HG02763 (cell line): ENCODE results near the gene LKAAEAR1.
"Not testable (repeated sequence)": the region's sequence is repeated elsewhere in the genome, so short reads cannot be mapped to it uniquely, and the experiment has no call there.

ENCODE experiments used
- ATAC-seq: cut with Tn5 transposase; IDR thresholded peaks from one replicate; pipeline ENCODE4 v1.9.1; 2021; ENCODE audit warnings: mild to moderate bottlenecking, moderate library complexity; ENCODE audit not compliant: unreplicated experiment

The LKAAEAR1 gene, protein sequence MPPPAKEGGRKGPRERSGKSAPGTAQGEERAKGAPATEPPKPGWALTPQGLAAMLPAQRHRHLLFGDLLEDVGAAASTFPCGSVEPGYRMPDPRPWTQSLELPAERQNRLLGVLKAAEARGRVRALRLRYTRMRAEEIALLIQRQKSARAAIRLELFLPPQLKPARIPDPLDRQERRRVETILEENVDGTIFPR

DNA sequence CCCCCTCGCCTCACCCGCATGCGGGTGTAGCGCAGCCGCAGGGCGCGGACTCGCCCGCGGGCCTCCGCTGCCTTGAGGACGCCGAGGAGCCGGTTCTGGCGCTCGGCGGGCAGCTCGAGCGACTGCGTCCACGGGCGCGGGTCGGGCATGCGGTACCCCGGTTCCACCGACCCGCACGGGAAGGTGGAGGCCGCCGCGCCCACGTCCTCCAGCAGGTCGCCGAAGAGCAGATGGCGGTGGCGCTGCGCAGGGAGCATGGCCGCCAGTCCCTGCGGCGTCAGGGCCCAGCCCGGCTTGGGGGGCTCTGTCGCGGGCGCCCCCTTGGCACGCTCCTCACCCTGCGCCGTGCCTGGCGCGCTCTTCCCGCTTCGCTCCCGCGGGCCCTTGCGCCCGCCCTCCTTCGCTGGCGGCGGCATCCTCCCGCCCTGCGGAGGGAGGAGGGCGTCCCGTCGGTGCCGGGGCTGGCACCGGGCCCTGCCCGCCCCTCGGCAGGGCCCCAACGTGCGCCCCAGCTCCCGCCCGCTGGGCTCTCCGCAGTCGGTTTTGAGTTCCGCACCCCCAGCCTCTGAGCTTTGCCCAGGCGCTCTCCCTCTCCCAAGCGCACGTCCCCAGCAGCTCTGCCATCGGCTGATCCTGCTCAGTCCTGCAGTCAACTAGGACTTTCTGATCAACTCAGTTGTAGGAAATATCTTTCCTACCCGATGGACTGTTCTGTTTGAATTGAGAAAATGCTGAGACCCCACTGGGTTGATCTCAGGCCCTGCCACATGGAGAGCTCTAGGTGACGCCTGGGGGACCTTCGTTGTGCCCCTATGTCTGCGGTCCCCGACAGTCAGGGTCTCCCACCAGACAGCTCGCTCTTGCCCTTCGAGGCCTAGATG, at the start of gene LKAAEAR1:
Gene LKAAEAR1, minus strand, starts transcription at position 595 of the 881 bp plus-strand sequence. Its CDS starts 179 bp downstream, at position 416.
- no peak for ATAC-seq

DNA sequence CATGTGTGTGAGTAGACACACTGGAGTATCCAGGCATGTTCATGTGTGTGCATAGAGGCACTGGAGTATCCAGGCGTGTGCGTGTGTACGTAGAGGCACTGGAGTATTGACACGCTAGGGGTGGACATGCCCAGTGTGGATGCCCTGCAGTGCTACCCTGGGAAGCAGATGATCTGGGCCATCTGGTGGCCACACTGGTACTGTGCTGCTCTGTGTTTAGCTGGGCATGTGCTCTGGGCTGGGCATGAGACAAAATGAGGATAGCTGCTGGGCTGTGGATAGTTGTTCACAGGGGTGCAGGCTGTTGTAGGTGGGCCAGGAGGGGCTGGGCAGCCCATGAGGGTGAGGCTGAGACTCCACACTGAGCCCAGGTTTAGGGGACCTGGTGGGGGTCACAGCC, 47.2 kb upstream of the LKAAEAR1 start:
- ATAC-seq, result no peak

DNA sequence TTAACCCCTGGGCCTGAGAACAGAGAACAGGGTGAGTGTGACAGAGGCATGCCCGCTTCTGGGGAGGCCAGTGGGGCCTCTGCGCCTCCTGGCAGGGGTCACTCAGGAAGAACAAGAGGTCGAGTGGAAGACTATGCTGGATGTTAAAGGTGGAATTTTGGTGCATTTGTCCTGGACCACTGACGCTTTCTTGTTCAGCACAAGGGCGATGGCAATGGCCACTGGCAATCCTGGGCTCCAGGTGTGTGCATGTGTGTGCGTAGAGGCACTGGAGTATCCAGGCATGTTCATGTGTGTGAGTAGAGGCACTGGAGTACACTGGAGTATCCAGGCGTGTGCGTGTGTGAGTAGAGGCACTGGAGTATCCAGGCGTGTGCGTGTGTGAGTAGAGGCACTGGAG, 46.7 kb upstream of the LKAAEAR1 start:
- ATAC-seq, result no peak

GRCh38 chr20:64130271-64130670, 46.1 kb upstream of the LKAAEAR1 start:
- ATAC-seq, result no peak

- no peak for ATAC-seq
Observed at GRCh38 chr20:64129146-64129782, 45.1 kb upstream of the LKAAEAR1 start.

DNA sequence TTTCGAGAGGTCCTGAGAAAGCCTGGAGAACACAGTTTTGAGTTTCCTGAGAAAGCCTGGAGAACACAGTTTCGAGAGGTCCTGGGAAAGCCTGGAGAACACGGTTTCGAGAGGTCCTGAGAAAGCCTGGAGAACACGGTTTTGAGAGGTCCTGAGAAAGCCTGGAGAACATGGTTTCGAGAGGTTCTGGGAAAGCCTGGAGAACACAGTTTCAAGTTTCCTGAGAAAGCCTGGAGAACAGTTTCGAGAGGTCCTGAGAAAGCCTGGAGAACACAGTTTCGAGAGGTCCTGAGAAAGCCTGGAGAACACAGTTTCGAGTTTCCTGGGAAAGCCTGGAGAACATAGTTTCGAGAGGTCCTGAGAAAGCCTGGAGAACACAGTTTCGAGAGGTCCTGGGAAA, 39.3 kb upstream of the LKAAEAR1 start:
- not testable (repeated sequence) for ATAC-seq

DNA sequence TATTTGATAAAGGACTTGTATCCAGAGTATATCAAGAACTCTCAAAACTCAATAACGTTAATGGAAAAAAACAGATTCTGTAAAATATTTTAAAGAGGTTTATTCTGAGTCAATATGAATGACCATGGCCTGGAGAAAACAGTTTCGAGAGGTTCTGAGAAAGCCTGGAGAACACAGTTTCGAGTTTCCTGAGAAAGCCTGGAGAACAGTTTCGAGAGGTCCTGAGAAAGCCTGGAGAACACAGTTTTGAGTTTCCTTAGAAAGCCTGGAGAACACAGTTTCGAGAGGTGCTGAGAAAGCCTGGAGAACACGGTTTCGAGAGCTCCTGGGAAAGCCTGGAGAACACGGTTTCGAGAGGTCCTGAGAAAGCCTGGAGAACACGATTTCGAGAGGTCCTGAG, 38.7 kb upstream of the LKAAEAR1 start:
- ATAC-seq, result not testable (repeated sequence)

DNA sequence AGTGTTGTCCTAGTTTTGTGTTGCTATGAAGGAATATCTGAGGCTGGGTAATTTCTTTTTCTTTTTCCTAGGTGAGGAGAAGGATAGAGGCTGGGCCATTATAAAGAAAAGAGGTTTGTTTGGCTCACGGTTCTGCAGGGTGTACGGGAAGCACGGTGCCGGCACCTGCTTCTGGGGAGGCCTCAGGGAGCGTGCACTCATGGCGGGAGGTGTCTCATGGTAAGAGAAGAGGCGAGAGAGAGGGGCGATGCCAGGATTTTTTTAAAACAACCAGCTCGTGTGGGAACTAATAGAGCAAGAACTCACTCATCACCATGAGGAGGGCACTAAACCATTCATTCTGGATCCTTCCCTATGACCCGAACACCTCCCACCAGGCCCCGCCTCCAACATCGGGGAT, 37.4 kb upstream of the LKAAEAR1 start:
- ATAC-seq, result no peak

DNA sequence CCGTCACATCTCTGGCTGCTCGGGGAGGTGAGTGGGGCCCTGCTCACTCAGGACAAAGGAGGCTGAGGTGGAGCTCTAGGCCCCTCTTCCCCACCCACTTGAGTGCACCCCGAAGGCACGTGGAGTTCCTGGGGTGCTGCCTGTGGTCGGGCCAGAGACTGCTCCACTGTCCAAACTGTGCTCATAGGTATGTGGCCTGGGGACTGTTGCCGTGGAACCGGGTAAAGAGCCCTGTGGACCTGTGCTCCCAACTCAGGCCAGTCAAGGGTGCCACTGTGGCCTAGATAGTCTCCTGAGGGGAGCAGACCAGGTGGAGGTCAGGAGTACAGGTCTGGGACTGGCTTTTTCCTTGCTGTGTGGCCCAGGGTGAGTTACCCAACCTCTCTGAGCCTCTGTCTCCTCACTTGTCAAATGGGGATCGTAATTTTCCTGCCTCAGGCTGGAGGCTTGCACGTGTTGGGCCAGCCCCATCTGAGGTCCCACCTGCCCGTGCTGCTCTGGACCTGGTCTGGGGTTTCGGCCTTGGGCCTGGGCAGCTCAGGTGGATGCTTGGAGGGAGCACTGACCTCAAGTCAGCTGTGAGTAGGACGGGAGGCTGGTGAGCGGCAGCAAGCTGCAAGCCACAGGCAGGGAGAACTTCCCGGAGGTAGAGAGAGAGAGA, 35.6 kb upstream of the LKAAEAR1 start:
- ATAC-seq, result no peak

- ATAC-seq, result no peak
Observed at GRCh38 chr20:64119301-64119680, 35.1 kb upstream of the LKAAEAR1 start.

DNA sequence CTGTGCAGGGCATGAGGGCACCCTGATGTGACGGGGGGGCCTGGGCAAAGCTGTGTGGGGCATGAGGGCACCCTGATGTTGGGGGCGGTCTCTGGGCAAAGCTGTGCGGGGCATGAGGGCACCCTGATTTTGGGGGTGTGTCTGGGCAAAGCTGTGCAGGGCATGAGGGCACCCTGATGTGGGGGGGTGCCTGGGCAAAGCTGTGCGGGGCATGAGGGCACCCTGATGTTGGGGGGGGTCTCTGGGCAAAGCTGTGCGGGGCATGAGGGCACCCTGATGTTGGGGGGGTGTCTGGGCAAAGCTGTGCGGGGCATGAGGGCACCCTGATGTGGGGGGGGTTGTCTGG, 33.2 kb upstream of the LKAAEAR1 start:
- ATAC-seq, result not testable (repeated sequence)

DNA sequence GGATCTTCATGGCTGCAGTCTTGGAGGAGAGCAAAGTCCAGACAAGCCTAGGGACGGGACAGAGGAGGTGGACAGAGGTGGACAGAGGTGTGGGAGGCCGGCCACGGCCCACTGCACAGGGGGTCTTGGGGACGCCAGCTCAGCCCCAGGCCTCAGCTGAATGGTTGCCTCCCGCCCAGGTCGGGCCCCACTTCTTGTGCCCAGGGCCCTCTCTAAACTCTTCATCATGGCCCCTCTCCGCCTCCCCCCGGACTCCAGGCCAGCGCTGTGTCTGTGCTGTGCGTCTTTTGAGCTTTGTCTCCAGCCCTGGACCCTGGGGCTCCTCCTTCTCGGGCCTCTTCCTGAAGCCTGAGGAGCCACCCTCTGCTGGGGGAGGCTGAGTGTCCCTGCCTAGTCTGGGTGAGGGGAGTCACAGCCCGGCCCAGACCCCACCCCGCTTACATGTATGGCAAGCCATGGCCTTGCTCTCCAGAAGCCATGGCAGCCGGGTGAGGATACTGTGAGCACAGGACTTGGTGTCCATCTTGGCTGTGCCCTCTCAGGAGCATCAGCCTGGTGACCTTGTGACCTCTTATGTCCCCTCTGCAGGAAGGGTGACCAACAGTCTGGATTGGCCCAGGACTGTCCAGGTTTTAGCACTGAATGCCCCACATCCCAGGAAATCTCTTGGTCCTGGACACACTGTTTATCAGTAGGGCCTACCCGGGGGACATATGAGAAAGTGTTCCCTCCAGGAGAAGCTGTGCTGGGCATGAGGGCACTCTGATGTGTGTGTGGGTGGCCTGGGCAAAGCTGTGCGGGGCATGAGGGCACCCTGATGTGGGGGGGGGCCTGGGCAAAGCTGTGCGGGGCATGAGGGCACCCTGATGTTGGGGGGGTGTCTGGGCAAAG, 32.6 kb upstream of the LKAAEAR1 start:
- no peak for ATAC-seq

DNA sequence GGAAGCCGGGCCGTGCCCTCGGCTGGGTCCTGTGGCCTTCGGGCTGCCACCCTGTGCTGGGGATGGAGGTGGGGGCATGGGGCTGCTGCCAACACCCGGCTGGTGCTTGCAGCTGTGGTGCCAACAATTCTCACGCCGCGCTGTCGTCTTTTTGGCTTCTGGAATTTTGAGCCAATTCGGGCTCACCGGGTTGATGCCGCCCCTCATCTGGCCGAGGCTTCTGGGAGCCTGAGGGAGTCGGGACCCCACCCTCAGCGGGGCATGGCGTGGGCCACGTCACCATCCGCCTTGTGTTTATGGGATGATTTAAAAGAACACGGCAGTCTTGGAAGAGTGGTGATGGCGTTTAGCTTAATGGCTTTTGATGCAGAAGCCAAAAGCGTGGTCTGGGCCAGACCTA, 31.8 kb upstream of the LKAAEAR1 start:
- ATAC-seq, result no peak

DNA sequence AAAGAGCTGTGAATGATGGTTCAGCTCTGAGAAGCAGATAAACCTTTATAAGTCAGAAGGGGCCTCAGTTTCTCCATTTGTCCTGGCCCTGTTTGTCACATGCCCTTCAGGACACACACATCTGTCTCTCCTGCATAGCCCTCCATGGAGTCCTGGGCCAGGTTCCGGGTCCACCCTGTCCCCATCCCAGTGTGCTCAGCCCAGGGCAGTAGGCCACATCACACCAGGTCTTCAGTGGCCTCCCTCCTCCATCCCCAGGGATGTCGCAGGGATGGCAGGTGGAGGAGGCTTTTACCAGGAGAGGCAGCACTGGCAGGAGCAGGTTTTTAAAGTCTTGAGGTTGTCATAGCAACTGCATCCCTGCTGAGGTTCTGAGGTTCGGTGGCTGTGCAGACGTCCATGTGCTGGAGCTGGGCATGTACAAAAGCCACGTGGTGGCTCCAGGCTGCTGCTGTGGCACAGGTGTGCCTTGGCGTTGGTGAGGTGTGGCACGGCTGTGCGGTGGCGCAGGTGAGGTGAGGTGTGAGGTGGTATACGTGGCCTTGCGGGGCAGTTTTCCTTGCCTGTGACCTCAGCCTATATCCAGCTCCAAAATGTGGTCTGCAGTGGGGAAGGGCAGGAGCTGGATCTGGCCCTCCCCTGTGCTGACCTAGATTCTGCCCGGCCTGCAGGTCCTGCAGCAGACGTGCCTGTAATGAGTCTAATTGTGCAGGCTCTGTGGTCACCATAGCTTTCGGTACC, 31.1 kb upstream of the LKAAEAR1 start:
- no peak for ATAC-seq

GRCh38 chr20:64114356-64114971, 30.3 kb upstream of the LKAAEAR1 start:
- ATAC-seq, result no peak

GRCh38 chr20:64113796-64114355, 29.7 kb upstream of the LKAAEAR1 start:
- ATAC-seq, result no peak

GRCh38 chr20:64113444-64113775, 29.2 kb upstream of the LKAAEAR1 start:
- no peak for ATAC-seq

- ATAC-seq, result no peak
Observed at GRCh38 chr20:64112691-64113443, 28.7 kb upstream of the LKAAEAR1 start.
